Peyer's patch (tissue), 4 donors: ENCODE measurements around the gene TMEM51.
A peak's percentile ranks its signal among the peaks of the same experiment; 100 is the strongest.

Source experiments
- POLR2A ChIP-seq, 2 donors: fragments of 450-650 bp; IDR thresholded peaks; one replicate each; pipeline ENCODE4 v1.5.1; 2017; ENCODE audit warnings: antibody characterized with exemption in 2 of 2, mild to moderate bottlenecking in 2 of 2, moderate library complexity in 2 of 2
- TF ChIP-seq, protein P1 (sequence below), 6 experiments: fragments of 450-650 bp in 4 of 6; fragments of 200-600 bp in 2 of 6; sonication (generic) in 1 of 6; IDR thresholded peaks; one replicate each; pipeline ENCODE4 v1.5.1; 2017 to 2019; ENCODE audit warnings: antibody characterized with exemption in 6 of 6, mild to moderate bottlenecking in 3 of 6, moderate library complexity in 1 of 6

DNA sequence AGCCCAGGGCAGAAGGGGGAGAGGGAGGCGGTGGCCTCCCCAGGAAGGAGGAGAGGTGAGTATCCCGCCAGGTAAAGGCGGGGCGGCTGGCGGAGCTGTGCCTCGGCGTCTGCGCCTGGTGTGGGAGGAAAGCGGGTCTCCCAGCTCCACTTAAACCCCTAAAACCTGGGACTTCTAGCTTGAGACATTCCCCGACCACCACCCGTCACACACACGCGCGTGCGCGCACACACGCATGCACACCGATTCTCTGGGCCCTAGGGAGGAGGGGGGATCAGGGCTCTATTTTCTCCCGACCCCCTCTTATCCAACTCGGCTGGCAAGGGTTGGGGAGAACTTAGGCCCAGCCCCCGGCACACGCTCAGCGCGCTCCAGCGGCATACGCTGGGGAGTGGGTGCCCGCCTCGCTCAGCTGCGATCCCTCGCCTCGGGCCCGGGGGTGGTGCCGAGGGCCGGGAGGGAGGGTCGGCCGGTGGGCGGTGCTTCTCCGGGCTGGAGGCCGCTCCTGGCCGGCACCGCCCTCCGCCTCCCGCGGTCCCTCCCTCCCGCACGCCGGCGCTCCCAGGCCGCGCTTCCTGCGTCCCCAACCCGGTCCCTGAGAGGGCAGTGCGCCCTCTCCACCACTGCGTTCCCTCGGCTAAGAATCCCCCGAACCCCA lies at the start of gene TMEM51:
- TF ChIP-seq, protein P1, sequence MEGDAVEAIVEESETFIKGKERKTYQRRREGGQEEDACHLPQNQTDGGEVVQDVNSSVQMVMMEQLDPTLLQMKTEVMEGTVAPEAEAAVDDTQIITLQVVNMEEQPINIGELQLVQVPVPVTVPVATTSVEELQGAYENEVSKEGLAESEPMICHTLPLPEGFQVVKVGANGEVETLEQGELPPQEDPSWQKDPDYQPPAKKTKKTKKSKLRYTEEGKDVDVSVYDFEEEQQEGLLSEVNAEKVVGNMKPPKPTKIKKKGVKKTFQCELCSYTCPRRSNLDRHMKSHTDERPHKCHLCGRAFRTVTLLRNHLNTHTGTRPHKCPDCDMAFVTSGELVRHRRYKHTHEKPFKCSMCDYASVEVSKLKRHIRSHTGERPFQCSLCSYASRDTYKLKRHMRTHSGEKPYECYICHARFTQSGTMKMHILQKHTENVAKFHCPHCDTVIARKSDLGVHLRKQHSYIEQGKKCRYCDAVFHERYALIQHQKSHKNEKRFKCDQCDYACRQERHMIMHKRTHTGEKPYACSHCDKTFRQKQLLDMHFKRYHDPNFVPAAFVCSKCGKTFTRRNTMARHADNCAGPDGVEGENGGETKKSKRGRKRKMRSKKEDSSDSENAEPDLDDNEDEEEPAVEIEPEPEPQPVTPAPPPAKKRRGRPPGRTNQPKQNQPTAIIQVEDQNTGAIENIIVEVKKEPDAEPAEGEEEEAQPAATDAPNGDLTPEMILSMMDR (IDR thresholded peaks at IDR 0.05) = no peak
- peak in 1 of 2 donors; percentile 46 for TF ChIP-seq POLR2A (IDR thresholded peaks at IDR 0.05)
